Kidney epithelial cell (primary cell): ENCODE data around the gene ANGPT4. TPM values are rescaled to one million over a fixed set of nuclear protein-coding genes. Genes with fewer than 3 reads are reported as not detected.

Experiments used
- DNase-seq: peaks from one replicate; pipeline ENCODE4 v3.0.0-alpha.2; 2010; ENCODE audit warnings: low read depth
- H3K27me3 ChIP-seq: 2 replicates; pipeline ENCODE4 v1.6.0; 2011; ENCODE audit warnings: low read length; ENCODE audit not compliant: control insufficient read depth, insufficient read depth
- H3K36me3 ChIP-seq: 2 replicates; pipeline ENCODE4 v1.5.1; 2011; ENCODE audit warnings: low read length; ENCODE audit not compliant: control insufficient read depth, insufficient read depth
- H3K4me3 ChIP-seq: 2 replicates; pipeline ENCODE4 v1.5.1; 2011; ENCODE audit warnings: low read depth, mild to moderate bottlenecking, control low read depth, low read length
- total RNA-seq: library from RNA; depleted of rRNA; stranded (reverse); fragments of >200 nt; gene quantifications from 2 replicates; pipeline ENCODE4 v1.2.3, GENCODE V29; 2015
- TF ChIP-seq, protein P1 (sequence below): IDR thresholded peaks from 2 replicates; pipeline ENCODE4 v1.5.1; 2011; ENCODE audit warnings: mild to moderate bottlenecking, moderate library complexity, low read length, control low read depth, inconsistent platforms; ENCODE audit not compliant: insufficient read depth, poor library complexity, severe bottlenecking

Gene ANGPT4
- total RNA-seq, 1 donor from 2014 or later: not detected

- Histone ChIP-seq H3K36me3 (no peaks in the 10 kb centered on the region), H3K4me3 (no peak overlapping the region), H3K27me3 (peaks cover 6% of the 10 kb centered on the region)
- DNase-seq: no peak
- TF ChIP-seq, protein P1, sequence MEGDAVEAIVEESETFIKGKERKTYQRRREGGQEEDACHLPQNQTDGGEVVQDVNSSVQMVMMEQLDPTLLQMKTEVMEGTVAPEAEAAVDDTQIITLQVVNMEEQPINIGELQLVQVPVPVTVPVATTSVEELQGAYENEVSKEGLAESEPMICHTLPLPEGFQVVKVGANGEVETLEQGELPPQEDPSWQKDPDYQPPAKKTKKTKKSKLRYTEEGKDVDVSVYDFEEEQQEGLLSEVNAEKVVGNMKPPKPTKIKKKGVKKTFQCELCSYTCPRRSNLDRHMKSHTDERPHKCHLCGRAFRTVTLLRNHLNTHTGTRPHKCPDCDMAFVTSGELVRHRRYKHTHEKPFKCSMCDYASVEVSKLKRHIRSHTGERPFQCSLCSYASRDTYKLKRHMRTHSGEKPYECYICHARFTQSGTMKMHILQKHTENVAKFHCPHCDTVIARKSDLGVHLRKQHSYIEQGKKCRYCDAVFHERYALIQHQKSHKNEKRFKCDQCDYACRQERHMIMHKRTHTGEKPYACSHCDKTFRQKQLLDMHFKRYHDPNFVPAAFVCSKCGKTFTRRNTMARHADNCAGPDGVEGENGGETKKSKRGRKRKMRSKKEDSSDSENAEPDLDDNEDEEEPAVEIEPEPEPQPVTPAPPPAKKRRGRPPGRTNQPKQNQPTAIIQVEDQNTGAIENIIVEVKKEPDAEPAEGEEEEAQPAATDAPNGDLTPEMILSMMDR: no peak
These were observed 42.1 kb downstream of the ANGPT4 start for GRCh38 chr20:873875-874607.

DNA sequence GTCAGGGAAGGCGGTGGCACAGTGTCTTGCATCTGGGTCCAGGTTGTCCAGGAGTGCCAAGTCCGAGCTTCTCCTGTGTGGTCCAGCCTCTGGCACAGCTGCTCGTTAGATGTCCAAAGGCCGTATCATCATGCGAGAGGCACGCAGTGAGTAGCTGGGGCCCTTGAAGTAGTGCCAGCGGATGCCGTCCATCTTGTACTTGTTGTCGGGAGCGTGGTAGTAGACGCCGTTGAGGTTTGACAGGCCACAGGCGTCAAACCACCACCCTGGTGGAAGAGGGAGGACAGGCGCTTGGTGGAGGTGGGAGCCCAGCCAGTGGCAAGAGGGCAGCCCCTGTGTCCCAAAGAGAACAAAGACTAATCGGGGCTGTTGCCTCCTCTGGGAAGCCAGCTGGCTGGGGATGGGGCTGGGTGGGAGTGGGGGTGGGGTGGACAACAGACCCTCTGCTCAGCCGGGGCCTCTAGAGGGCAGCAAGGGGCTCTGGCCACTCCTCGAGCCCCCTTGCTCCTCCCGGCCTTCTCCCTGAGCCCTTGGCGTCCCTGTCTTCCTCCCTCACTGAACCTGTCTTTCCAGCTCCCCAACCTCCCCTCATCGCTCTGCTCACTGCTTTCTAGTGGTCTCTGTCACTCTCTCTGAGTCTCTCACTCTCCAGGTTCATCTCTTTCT lies 43.1 kb downstream of the ANGPT4 start:
- peaks cover 6% of the 10 kb centered on the region for H3K27me3 ChIP-seq
- TF ChIP-seq, protein P1: peak; percentile 15
- no peaks in the 10 kb centered on the region for H3K36me3 ChIP-seq
- H3K4me3 ChIP-seq: no peak overlapping the region
- no peak for DNase-seq

- TF ChIP-seq, protein P1: no peak
- no peak overlapping the region for H3K4me3 ChIP-seq
- H3K27me3 ChIP-seq: peaks cover 6% of the 10 kb centered on the region
- H3K36me3 ChIP-seq: no peaks in the 10 kb centered on the region
- no peak for DNase-seq
These were observed 44.2 kb downstream of the ANGPT4 start for GRCh38 chr20:871948-872347.

GRCh38 chr20:871436-871835 lies 44.7 kb downstream of the ANGPT4 start:
- TF ChIP-seq, protein P1: no peak
- Histone ChIP-seq H3K27me3 (peaks cover 6% of the 10 kb centered on the region), H3K36me3 (no peaks in the 10 kb centered on the region), H3K4me3 (no peak overlapping the region)
- DNase-seq: no peak

DNA sequence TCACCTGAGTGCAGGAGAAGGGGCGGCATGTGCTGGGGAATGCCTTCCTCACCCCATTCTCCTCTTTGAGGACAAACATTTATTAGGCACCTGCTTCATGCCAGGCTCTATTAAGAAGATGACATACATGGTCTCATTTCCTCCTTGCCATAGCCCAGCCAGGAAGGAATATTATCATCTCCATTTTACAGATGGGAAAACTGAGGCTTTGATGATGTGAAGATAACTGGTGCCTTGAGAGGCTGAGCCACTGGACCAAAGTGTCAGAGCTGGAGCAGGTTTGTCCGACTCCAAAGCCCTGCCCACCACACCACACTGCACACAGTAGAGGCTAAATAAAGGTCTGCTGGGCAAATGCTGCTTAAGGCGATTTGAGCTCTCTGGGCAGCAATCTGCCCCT lies 45.4 kb downstream of the ANGPT4 start:
- Histone ChIP-seq H3K27me3 (peaks cover 8% of the 10 kb centered on the region), H3K36me3 (no peaks in the 10 kb centered on the region), H3K4me3 (no peak overlapping the region)
- TF ChIP-seq, protein P1: no peak
- DNase-seq: no peak
